Liver (tissue), 3 donors: ENCODE data around the gene LOXHD1.

Experiments used
- EGR1 ChIP-seq, 2 donors: IDR thresholded peaks; 2 replicates each; pipeline ENCODE4 v1.6.1; 2016 to 2018; ENCODE audit warnings: antibody characterized with exemption in 2 of 2, low read depth in 2 of 2
- GABPA ChIP-seq, 2 donors: IDR thresholded peaks in 1 of 2; conservative IDR thresholded peaks in 1 of 2; 2 replicates each; pipeline ENCODE4 v1.6.1; 2016; ENCODE audit warnings: antibody characterized with exemption in 2 of 2, mild to moderate bottlenecking in 1 of 2, moderate library complexity in 1 of 2
- RXRA ChIP-seq, 2 donors: IDR thresholded peaks; 2 replicates each; pipeline ENCODE4 v1.6.1; 2017 to 2018; ENCODE audit warnings: antibody characterized with exemption in 2 of 2, mild to moderate bottlenecking in 1 of 2
- TAF1 ChIP-seq: conservative IDR thresholded peaks from 2 replicates; pipeline ENCODE4 v1.6.1; 2016; ENCODE audit warnings: antibody characterized with exemption, mild to moderate bottlenecking
- YY1 ChIP-seq: IDR thresholded peaks from 2 replicates; pipeline ENCODE4 v1.6.1; 2016; ENCODE audit warnings: antibody characterized with exemption, mild to moderate bottlenecking
- TF ChIP-seq, protein P1 (sequence below): fragments of 150-350 bp; IDR thresholded peaks from 2 replicates; pipeline ENCODE4 v1.5.1; 2017; ENCODE audit warnings: improper control_type of control experiment, low read depth, low read length; ENCODE audit not compliant: missing input control
- TF ChIP-seq, protein P2 (sequence below): IDR thresholded peaks from 2 replicates; pipeline ENCODE4 v1.6.1; 2016; ENCODE audit warnings: antibody characterized with exemption
- TF ChIP-seq, protein P3 (sequence below): IDR thresholded peaks from 2 replicates; pipeline ENCODE4 v1.6.1; 2016; ENCODE audit warnings: antibody characterized with exemption
- donor health status: healthy.
- donor health status: healthy.

DNA sequence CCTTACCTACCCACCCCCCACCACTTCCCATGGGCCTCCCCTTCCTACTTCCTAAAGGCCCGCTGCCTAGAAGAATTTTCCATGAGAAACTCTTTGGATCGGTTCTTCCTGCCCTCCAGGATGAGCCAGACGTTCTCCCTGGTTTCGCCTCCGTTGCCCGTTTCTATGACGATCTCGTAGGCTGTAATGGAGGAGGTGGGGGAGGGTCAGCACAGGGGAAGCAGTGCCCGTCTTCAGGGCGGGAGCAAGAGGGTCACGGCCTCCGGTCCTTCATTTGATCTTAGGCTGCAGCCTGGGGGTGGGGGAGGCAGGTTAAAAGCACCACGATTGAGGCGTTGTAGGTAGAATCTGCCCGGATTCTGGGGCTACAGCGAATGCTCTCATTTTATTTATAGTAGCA is 172.0 kb downstream of the LOXHD1 start:
- TF ChIP-seq, protein P1, sequence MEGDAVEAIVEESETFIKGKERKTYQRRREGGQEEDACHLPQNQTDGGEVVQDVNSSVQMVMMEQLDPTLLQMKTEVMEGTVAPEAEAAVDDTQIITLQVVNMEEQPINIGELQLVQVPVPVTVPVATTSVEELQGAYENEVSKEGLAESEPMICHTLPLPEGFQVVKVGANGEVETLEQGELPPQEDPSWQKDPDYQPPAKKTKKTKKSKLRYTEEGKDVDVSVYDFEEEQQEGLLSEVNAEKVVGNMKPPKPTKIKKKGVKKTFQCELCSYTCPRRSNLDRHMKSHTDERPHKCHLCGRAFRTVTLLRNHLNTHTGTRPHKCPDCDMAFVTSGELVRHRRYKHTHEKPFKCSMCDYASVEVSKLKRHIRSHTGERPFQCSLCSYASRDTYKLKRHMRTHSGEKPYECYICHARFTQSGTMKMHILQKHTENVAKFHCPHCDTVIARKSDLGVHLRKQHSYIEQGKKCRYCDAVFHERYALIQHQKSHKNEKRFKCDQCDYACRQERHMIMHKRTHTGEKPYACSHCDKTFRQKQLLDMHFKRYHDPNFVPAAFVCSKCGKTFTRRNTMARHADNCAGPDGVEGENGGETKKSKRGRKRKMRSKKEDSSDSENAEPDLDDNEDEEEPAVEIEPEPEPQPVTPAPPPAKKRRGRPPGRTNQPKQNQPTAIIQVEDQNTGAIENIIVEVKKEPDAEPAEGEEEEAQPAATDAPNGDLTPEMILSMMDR, result no peak
- TF ChIP-seq EGR1 (IDR thresholded peaks at IDR 0.05; ENCODE audit: low read depth in 2 of 2), result no peak
- no peak for TF ChIP-seq GABPA (IDR thresholded peaks at IDR 0.05 in 1 of 2, conservative IDR thresholded peaks at IDR 0.05 in 1 of 2)
- TF ChIP-seq, protein P2, sequence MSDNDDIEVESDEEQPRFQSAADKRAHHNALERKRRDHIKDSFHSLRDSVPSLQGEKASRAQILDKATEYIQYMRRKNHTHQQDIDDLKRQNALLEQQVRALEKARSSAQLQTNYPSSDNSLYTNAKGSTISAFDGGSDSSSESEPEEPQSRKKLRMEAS, result no peak
- TF ChIP-seq TAF1, result no peak
- no peak for TF ChIP-seq RXRA (IDR thresholded peaks at IDR 0.05)
- no peak for TF ChIP-seq YY1
- TF ChIP-seq, protein P3, sequence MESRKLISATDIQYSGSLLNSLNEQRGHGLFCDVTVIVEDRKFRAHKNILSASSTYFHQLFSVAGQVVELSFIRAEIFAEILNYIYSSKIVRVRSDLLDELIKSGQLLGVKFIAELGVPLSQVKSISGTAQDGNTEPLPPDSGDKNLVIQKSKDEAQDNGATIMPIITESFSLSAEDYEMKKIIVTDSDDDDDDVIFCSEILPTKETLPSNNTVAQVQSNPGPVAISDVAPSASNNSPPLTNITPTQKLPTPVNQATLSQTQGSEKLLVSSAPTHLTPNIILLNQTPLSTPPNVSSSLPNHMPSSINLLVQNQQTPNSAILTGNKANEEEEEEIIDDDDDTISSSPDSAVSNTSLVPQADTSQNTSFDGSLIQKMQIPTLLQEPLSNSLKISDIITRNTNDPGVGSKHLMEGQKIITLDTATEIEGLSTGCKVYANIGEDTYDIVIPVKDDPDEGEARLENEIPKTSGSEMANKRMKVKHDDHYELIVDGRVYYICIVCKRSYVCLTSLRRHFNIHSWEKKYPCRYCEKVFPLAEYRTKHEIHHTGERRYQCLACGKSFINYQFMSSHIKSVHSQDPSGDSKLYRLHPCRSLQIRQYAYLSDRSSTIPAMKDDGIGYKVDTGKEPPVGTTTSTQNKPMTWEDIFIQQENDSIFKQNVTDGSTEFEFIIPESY, result no peak
